SK-N-SH (cell line): Measurements from ENCODE around the gene BCAS2. TPM values are rescaled to one million over a fixed set of nuclear protein-coding genes. Genes with fewer than 3 reads are reported as not detected.

Experiments used
- CTCF ChIA-PET: fragments of 300-600, 350-600 bp; formaldehyde crosslinking; extraction: SDS; loops from one replicate; lab custom pipeline; 2021; lab: Yijun Ruan, JAX
- POLR2A ChIA-PET: fragments of 350-600 bp; sonication (Branson Sonifier 250); formaldehyde crosslinking; extraction: SDS; loops from one replicate; lab custom pipeline; 2020; ENCODE audit warnings: antibody characterized with exemption, inconsistent platforms; lab: Yijun Ruan, JAX
- DNase-seq: peaks from one replicate; pipeline ENCODE4 v3.0.0; 2012
- H2AFZ ChIP-seq: fragments of 200-600 bp; sonication (generic); 2 replicates; pipeline ENCODE4 v1.8.1; 2016; ENCODE audit warnings: antibody characterized with exemption, mild to moderate bottlenecking, low read depth
- H3F3A ChIP-seq: fragments of 200-600 bp; sonication (generic); replicated peaks from 2 replicates; pipeline ENCODE3; 2016; ENCODE audit warnings: antibody characterized with exemption, mild to moderate bottlenecking; ENCODE audit not compliant: insufficient read depth
- H3K27ac ChIP-seq, 2 experiments: fragments of 200-500 bp in 1 of 2; fragments of 200-600 bp in 1 of 2; sonication (Bioruptor generic) in 1 of 2; sonication (generic), shearing (Covaris generic) in 1 of 2; 2 replicates each; pipeline versions ENCODE4 v1.5.1 to v1.6.1; 2014 to 2016; ENCODE audit warnings: low read depth in 2 of 2, inconsistent platforms in 1 of 2, low read length in 1 of 2, mild to moderate bottlenecking in 1 of 2, mixed read lengths in 1 of 2
- H3K27me3 ChIP-seq: fragments of 200-600 bp; sonication (generic), shearing (Covaris generic); 2 replicates; pipeline ENCODE4 v1.6.1; 2016; ENCODE audit warnings: mixed run types; ENCODE audit not compliant: insufficient read depth
- H3K36me3 ChIP-seq, 2 experiments: fragments of 200-500 bp in 1 of 2; fragments of 200-600 bp in 1 of 2; sonication (Bioruptor generic) in 1 of 2; sonication (generic) in 1 of 2; replicated peaks in 1 of 2; 2 replicates each; pipeline versions ENCODE3 to v1.5.1; 2014 to 2016; ENCODE audit warnings: low read length in 1 of 2, mild to moderate bottlenecking in 1 of 2; ENCODE audit not compliant: insufficient read depth in 2 of 2, control insufficient read depth in 1 of 2
- H3K4me1 ChIP-seq, 2 experiments: fragments of 200-500 bp in 1 of 2; fragments of 200-600 bp in 1 of 2; sonication (Bioruptor generic) in 1 of 2; sonication (generic), shearing (Covaris generic) in 1 of 2; 2 replicates each; pipeline versions ENCODE4 v1.5.1 to v1.6.1; 2014 to 2016; ENCODE audit warnings: low read depth in 1 of 2, low read length in 1 of 2, mixed run types in 1 of 2; ENCODE audit not compliant: insufficient read depth in 2 of 2, control insufficient read depth in 1 of 2
- H3K4me2 ChIP-seq: fragments of 200-600 bp; sonication (generic), shearing (Covaris generic); 2 replicates; pipeline ENCODE4 v1.6.1; 2017; ENCODE audit warnings: mixed run types
- H3K4me3 ChIP-seq, 2 experiments: fragments of 200-500 bp in 1 of 2; fragments of 200-600 bp in 1 of 2; sonication (Bioruptor generic) in 1 of 2; sonication (generic), shearing (Covaris generic) in 1 of 2; 2 replicates each; pipeline versions ENCODE4 v1.5.1 to v1.8.1; 2014 to 2016; ENCODE audit warnings: low read depth in 2 of 2, inconsistent platforms in 1 of 2, low read length in 1 of 2, mild to moderate bottlenecking in 1 of 2, mixed read lengths in 1 of 2, moderate library complexity in 1 of 2
- H3K79me2 ChIP-seq: fragments of 200-600 bp; sonication (generic); 2 replicates; pipeline ENCODE4 v1.8.1; 2017; ENCODE audit warnings: mild to moderate bottlenecking; ENCODE audit not compliant: insufficient read depth
- H3K9ac ChIP-seq: fragments of 200-600 bp; sonication (generic); 2 replicates; pipeline ENCODE4 v1.6.1; 2017; ENCODE audit warnings: mixed run types
- H3K9me2 ChIP-seq: fragments of 200-600 bp; sonication (generic); 2 replicates; pipeline ENCODE4 v1.6.1; 2017; ENCODE audit warnings: mixed run types
- H3K9me3 ChIP-seq: fragments of 200-600 bp; sonication (generic); 2 replicates; pipeline ENCODE4 v1.6.1; 2017; ENCODE audit warnings: mixed run types, mild to moderate bottlenecking, moderate library complexity
- H4K20me1 ChIP-seq: fragments of 200-600 bp; sonication (generic); 2 replicates; pipeline ENCODE4 v1.6.1; 2017; ENCODE audit warnings: mild to moderate bottlenecking, mixed run types; ENCODE audit not compliant: insufficient read depth
- CTCF ChIP-seq: fragments of 200-600 bp; sonication (generic); IDR thresholded peaks from 2 replicates; pipeline ENCODE4 v1.6.1; 2017; ENCODE audit warnings: antibody characterized with exemption, mild to moderate bottlenecking, moderate library complexity
- ELF1 ChIP-seq: IDR thresholded peaks from 2 replicates; pipeline ENCODE4 v1.4.0; 2012
- GABPA ChIP-seq: IDR thresholded peaks from 2 replicates; pipeline ENCODE4 v1.4.0; 2012; ENCODE audit warnings: low read depth, mild to moderate bottlenecking
- GATA2 ChIP-seq: sonication (generic); formaldehyde crosslinking; IDR thresholded peaks from 2 replicates; pipeline ENCODE4 v1.5.0; 2020; ENCODE audit warnings: mild to moderate bottlenecking, missing genetic modification reagents
- IRF3 ChIP-seq: fragments of 150-350 bp; IDR thresholded peaks from 2 replicates; pipeline ENCODE4 v1.6.1; 2016; ENCODE audit warnings: mild to moderate bottlenecking, low read depth, low read length
- MAX ChIP-seq: IDR thresholded peaks from 2 replicates; pipeline ENCODE4 v1.4.0; 2012; ENCODE audit warnings: low read depth
- MXI1 ChIP-seq: IDR thresholded peaks from 2 replicates; pipeline ENCODE4 v1.6.1; 2012; ENCODE audit warnings: mild to moderate bottlenecking, low read depth, low read length, improper control_type of control experiment
- NFIC ChIP-seq: IDR thresholded peaks from 2 replicates; pipeline ENCODE4 v1.4.0; 2012; ENCODE audit warnings: borderline replicate concordance
- NRF1 ChIP-seq: IDR thresholded peaks from 2 replicates; pipeline ENCODE4 v1.6.1; 2012; ENCODE audit warnings: low read depth, mild to moderate bottlenecking, low read length
- POLR2AphosphoS5 ChIP-seq: IDR thresholded peaks from 2 replicates; pipeline ENCODE4 v1.6.1; 2012; ENCODE audit warnings: low read depth, low read length
- RXRA ChIP-seq: IDR thresholded peaks from 2 replicates; pipeline ENCODE4 v1.4.0; 2012; ENCODE audit warnings: low read depth, mild to moderate bottlenecking, borderline replicate concordance
- SIN3A ChIP-seq: IDR thresholded peaks from 2 replicates; pipeline ENCODE4 v1.6.1; 2012; ENCODE audit warnings: low read depth, mild to moderate bottlenecking, low read length, moderate library complexity, borderline replicate concordance
- TCF12 ChIP-seq: IDR thresholded peaks from 2 replicates; pipeline ENCODE4 v1.4.0; 2012
- YY1 ChIP-seq: IDR thresholded peaks from 2 replicates; pipeline ENCODE4 v1.4.0; 2012; ENCODE audit warnings: low read depth, mild to moderate bottlenecking
- ZBTB33 ChIP-seq: IDR thresholded peaks from 2 replicates; pipeline ENCODE4 v1.4.0; 2012; ENCODE audit warnings: low read depth, borderline replicate concordance
- WGBS: methylation state at CpG from one replicate; pipeline ENCODE4 v1.1.6; 2017; ENCODE audit warnings: low lambda C conversion rate; 5-methylcytosine and 5-hydroxymethylcytosine counted together
- polyA plus RNA-seq, 3 experiments: library from polyadenylated mRNA; depleted of rRNA; stranded (reverse); fragments of >200 nt; gene quantifications; 2 replicates each; pipeline ENCODE4 v1.2.3, GENCODE V29; 2012

BCAS2 gene
- polyA plus RNA-seq, 1 of the 3 experiments (the other 2 are of a cell fraction): 19.6 TPM

GRCh38 chr1:114549137-114549536, 32.3 kb downstream of the BCAS2 start (continued):
- TF ChIP-seq GABPA (no peak), MXI1 (no peak), ZBTB33 (no peak)
- TF ChIP-seq, all 33 proteins: peak for 0

GRCh38 chr1:114547076-114547475, 34.3 kb downstream of the BCAS2 start:
- no peaks in the 10 kb centered on the region for H3K9me2 ChIP-seq
- H3K9me3 ChIP-seq: no peaks in the 10 kb centered on the region
- H2AFZ ChIP-seq: no peak overlapping the region
- DNase-seq: no peak
- POLR2A ChIA-PET: no interaction called here
- H3K4me1 ChIP-seq: no peaks in the 10 kb centered on the region
- H3K79me2 ChIP-seq: no peaks in the 10 kb centered on the region
- H3K9ac ChIP-seq: no peak overlapping the region
- no peaks in the 10 kb centered on the region for H3K27me3 ChIP-seq
- 29% methylated on average over 1 of the region's 1 CpG for WGBS
- CTCF ChIA-PET: interaction anchor here (0.5 to 1.4 kb wide), 2 partner anchors 9 to 35 kb away, joined by 3 to 4 read pairs; no protein-coding TSS in a partner anchor
- no peaks in the 10 kb centered on the region for H4K20me1 ChIP-seq
- no peak overlapping the region for H3K4me3 ChIP-seq
- H3K27ac ChIP-seq: no peak overlapping the region
- TF ChIP-seq IRF3: no peak
- TF ChIP-seq MAX: no peak
- TF ChIP-seq GATA2 (CRISPR knock-in tag): no peak
- no peak for TF ChIP-seq NFIC
- no peak for TF ChIP-seq ELF1
- no peak for TF ChIP-seq POLR2AphosphoS5
- no peak for TF ChIP-seq CTCF
- TF ChIP-seq RXRA: no peak
- TF ChIP-seq SIN3A: no peak
- no peak for TF ChIP-seq NRF1
- no peak for TF ChIP-seq YY1
- TF ChIP-seq TCF12: no peak
- no peaks in the 10 kb centered on the region for H3K36me3 ChIP-seq
- no peaks in the 10 kb centered on the region for H3F3A ChIP-seq
- no peak overlapping the region for H3K4me2 ChIP-seq
